CD4-positive, alpha-beta T cell treated with Interleukin-6 at 100 ng/mL for 8 hours (primary cell): ENCODE measurements around the gene SCUBE1.
A peak's percentile ranks its signal among the peaks of the same experiment; 100 is the strongest.

ENCODE experiments used
- DNase-seq: peaks from one replicate; pipeline ENCODE4 v3.0.0-alpha.2; 2020; ENCODE audit warnings: mixed read lengths, low spot score

The SCUBE1 gene

GRCh38 chr22:43343262-43343669, at the start of gene SCUBE1:
TSS of gene SCUBE1 (minus strand) at chr22:43343372. CDS start at chr22:43343261, 111 bp downstream.
- DNase-seq, result peak; percentile 4

GRCh38 chr22:43392385-43392989, 49.3 kb upstream of the SCUBE1 start:
- no peak for DNase-seq

GRCh38 chr22:43391306-43391705, 48.1 kb upstream of the SCUBE1 start:
- no peak for DNase-seq

GRCh38 chr22:43390872-43391271, 47.7 kb upstream of the SCUBE1 start:
- DNase-seq, result no peak

GRCh38 chr22:43390166-43390565, 47.0 kb upstream of the SCUBE1 start:
- DNase-seq, result no peak

- no peak for DNase-seq
Measured at GRCh38 chr22:43389227-43389836, 46.2 kb upstream of the SCUBE1 start.

GRCh38 chr22:43388420-43388851, 45.3 kb upstream of the SCUBE1 start:
- peak; percentile 61 for DNase-seq

GRCh38 chr22:43387815-43388214, 44.6 kb upstream of the SCUBE1 start:
- DNase-seq, result no peak

- DNase-seq, result peak; percentile 69
Measured at GRCh38 chr22:43385770-43386641, 42.8 kb upstream of the SCUBE1 start.

GRCh38 chr22:43384863-43385262, 41.7 kb upstream of the SCUBE1 start:
- no peak for DNase-seq

GRCh38 chr22:43381693-43382092, 38.5 kb upstream of the SCUBE1 start:
- DNase-seq, result no peak

GRCh38 chr22:43377896-43378704, 34.9 kb upstream of the SCUBE1 start:
- DNase-seq, result no peak

- DNase-seq, result no peak
Measured at GRCh38 chr22:43377548-43377895, 34.4 kb upstream of the SCUBE1 start.

GRCh38 chr22:43376765-43377547, 33.8 kb upstream of the SCUBE1 start:
- no peak for DNase-seq

- no peak for DNase-seq
Measured at GRCh38 chr22:43375951-43376455, 32.8 kb upstream of the SCUBE1 start.

- DNase-seq, result no peak
Measured at GRCh38 chr22:43370036-43370435, 26.9 kb upstream of the SCUBE1 start.

- no peak for DNase-seq
Measured at GRCh38 chr22:43365715-43366440, 22.7 kb upstream of the SCUBE1 start.

- DNase-seq, result no peak
Measured at GRCh38 chr22:43364169-43364435, 20.9 kb upstream of the SCUBE1 start.

GRCh38 chr22:43363315-43364168, 20.4 kb upstream of the SCUBE1 start:
- no peak for DNase-seq

GRCh38 chr22:43360576-43360975, 17.4 kb upstream of the SCUBE1 start:
- no peak for DNase-seq
